GM18951 (cell line): ENCODE measurements around the gene PAIP1.
"Not testable (repeated sequence)": the region's sequence is repeated elsewhere in the genome, so short reads cannot be mapped to it uniquely, and the experiment has no call there.

Experiments used
- POLR2A ChIP-seq: IDR thresholded peaks from 4 replicates; pipeline ENCODE4 v1.6.1; 2011; ENCODE audit warnings: mild to moderate bottlenecking; ENCODE audit not compliant: insufficient read length, insufficient read depth; ENCODE audit errors: extremely low read depth
- in situ Hi-C: fragments of 300-500 bp; cut with MboI; formaldehyde crosslinking; loops from one replicate; pipeline ENCODE4 v1.12.0; 2022; ENCODE audit warnings: low sequenced_read_pairs, mixed read lengths, inconsistent platforms; ENCODE audit not compliant: unreplicated experiment

The PAIP1 gene

GRCh38 chr5:43584166-43584699 lies 27.4 kb upstream of the PAIP1 start:
- TF ChIP-seq POLR2A: no peak
- in situ Hi-C loops: no loop called here

- TF ChIP-seq POLR2A: no peak
- in situ Hi-C loops: no loop called here
These were observed 26.8 kb upstream of the PAIP1 start for GRCh38 chr5:43583724-43584123.

GRCh38 chr5:43582082-43583005 lies 25.5 kb upstream of the PAIP1 start:
- no peak for TF ChIP-seq POLR2A
- in situ Hi-C loops: no loop called here

GRCh38 chr5:43581398-43581797 lies 24.5 kb upstream of the PAIP1 start:
- TF ChIP-seq POLR2A: no peak
- in situ Hi-C loops: no loop called here

GRCh38 chr5:43580402-43581210 lies 23.7 kb upstream of the PAIP1 start:
- in situ Hi-C loops: not testable (repeated sequence)

- TF ChIP-seq POLR2A: no peak
- in situ Hi-C loops: no loop called here
These were observed 16.2 kb upstream of the PAIP1 start for GRCh38 chr5:43573058-43573457.

GRCh38 chr5:43572357-43572756 lies 15.5 kb upstream of the PAIP1 start:
- in situ Hi-C loops: no loop called here
- TF ChIP-seq POLR2A: no peak

GRCh38 chr5:43571237-43571636 lies 14.4 kb upstream of the PAIP1 start:
- in situ Hi-C loops: no loop called here
- no peak for TF ChIP-seq POLR2A

- in situ Hi-C loops: no loop called here
- TF ChIP-seq POLR2A: no peak
These were observed 13.7 kb upstream of the PAIP1 start for GRCh38 chr5:43570450-43571158.

- in situ Hi-C loops: no loop called here
These were observed 12.4 kb upstream of the PAIP1 start for GRCh38 chr5:43569236-43569746.

GRCh38 chr5:43567967-43568366 lies 11.1 kb upstream of the PAIP1 start:
- in situ Hi-C loops: no loop called here
- no peak for TF ChIP-seq POLR2A

More at GRCh38 chr5:43569236-43569746, 12.4 kb upstream of the PAIP1 start:
- TF ChIP-seq POLR2A: no peak

- in situ Hi-C loops: no loop called here
These were observed 8.2 kb upstream of the PAIP1 start for GRCh38 chr5:43565043-43565442.

GRCh38 chr5:43564289-43564850 lies 7.5 kb upstream of the PAIP1 start:
- in situ Hi-C loops: no loop called here
- TF ChIP-seq POLR2A: no peak

More at GRCh38 chr5:43565043-43565442, 8.2 kb upstream of the PAIP1 start:
- TF ChIP-seq POLR2A: no peak

- in situ Hi-C loops: no loop called here
- TF ChIP-seq POLR2A: no peak
These were observed 6.4 kb upstream of the PAIP1 start for GRCh38 chr5:43563321-43563720.
